CD4-positive, alpha-beta T cell treated with Interleukin-2 at 100 ng/mL for 4 hours (primary cell): ENCODE data around the gene MYL11.
A peak's percentile ranks its signal among the peaks of the same experiment; 100 is the strongest.

Source experiments
- DNase-seq: peaks from one replicate; pipeline ENCODE4 v3.0.0-alpha.2; 2020; ENCODE audit warnings: low spot score

MYL11 gene

GRCh38 chr16:30354423-30355143 is 20.0 kb upstream of the MYL11 start:
- no peak for DNase-seq

GRCh38 chr16:30355144-30355953 is 19.3 kb upstream of the MYL11 start, which contains the start of gene CD2BP2:
Gene CD2BP2 (minus strand): TSS chr16:30355308. CDS start chr16:30354681, 627 bp downstream.
- peak; percentile 89 for DNase-seq

DNA sequence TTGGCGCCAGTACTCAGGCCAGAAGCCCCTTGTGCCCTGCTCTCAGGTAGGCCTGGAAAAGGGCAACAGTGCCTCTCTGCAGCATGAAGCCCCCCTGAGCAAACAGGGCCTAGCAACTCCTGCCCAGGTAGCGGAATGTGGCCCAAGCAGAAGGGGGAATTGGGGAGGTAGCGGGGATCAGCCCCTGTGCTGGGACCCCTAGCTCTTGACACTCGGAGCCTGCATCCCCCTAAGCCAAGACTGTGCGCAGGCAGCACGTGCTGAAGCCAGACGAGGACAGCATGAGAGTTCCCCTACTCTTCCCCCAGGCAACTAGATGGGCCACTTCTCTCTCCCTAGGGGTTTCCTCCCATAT is 18.7 kb upstream of the MYL11 start:
- no peak for DNase-seq

- no peak for DNase-seq
These were observed 18.1 kb upstream of the MYL11 start for GRCh38 chr16:30356401-30357084.

GRCh38 chr16:30357085-30357714 is 17.4 kb upstream of the MYL11 start:
- DNase-seq = no peak

GRCh38 chr16:30357715-30358576 is 16.7 kb upstream of the MYL11 start:
- DNase-seq = no peak

- DNase-seq = no peak
These were observed 16.0 kb upstream of the MYL11 start for GRCh38 chr16:30358577-30358936.

DNA sequence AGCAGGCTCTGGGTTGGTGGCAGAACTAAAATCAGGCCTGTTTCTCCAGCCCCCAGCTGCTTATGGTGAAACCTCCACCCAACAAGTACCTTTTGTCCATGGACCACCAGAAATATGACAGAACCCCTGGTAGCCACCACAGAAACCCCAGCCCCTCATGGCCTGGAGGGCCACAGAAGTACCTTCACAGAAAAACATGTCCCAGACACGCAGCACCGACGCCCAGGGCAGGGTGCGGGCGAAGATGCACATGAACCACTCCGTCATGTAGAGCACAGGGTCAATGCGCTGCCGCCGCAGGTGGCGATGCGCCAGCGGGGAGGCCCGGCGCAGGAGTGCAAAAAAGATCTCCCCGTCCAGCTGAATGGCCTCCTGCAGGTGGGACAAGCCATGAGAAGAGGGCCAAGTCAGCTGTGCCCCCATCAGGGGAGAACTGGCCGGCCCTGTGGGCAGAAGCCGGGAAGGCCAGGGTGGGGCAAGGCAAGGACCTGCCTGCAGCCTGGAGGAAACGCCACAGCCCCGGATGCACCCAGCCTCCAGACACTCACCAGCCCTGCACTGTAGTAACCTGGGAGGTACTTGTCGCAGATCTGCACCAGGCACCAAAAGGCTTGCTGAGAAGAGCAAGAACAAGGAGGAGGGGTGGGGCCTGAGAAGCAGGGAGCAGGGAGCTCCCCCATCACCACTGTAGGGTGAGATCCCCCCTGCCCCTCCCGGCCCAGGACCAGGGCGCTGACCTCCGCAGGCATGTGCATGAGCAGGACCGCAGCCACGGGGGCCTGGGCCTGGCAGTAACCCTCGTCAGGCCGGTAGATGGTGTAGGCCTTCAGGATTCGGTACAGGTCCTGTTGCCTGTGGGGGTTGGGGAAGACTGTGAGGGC is 15.4 kb upstream of the MYL11 start:
- no peak for DNase-seq

- DNase-seq = no peak
These were observed 14.8 kb upstream of the MYL11 start for GRCh38 chr16:30359871-30360170.

DNA sequence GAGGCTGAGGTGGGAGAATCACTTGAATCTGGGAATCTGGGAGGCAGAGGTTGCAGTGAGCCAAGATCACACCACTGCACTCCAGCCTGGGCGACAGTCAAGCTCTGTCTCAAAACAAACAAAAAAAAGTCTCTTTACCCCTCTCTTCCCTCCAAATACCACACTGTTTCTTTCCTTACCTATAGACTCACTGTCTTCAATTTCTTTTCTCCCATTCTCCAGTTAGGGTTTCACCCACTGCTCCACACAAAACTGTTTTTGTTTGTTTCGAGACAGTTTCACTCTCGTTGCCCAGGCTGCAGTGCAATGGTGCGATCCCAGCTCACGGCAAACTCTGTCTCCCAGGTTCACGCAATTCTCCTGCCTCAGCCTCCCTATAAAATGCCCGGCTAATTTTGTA is 13.4 kb upstream of the MYL11 start:
- DNase-seq = no peak

DNA sequence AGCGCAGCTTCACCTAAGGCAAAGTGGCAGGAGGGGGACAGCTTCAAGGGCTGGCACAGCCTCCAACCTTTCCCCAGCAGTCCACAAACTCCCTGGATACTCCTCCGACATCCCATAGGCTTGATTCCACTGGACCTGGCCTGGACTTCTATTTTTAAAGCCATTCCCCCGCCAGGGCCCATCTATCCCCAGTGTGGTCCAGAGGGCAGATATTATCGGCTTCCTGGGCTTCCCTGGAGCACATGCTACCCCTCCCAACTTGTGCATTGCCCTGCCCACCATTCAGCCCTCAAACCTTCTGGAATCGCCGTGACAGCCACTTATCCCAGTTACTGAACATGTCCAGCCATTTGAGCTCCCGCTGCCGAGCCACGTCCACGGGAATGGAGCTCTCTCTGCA is 9.4 kb upstream of the MYL11 start:
- DNase-seq = no peak

- no peak for DNase-seq
These were observed 8.1 kb upstream of the MYL11 start for GRCh38 chr16:30366511-30366910.

DNA sequence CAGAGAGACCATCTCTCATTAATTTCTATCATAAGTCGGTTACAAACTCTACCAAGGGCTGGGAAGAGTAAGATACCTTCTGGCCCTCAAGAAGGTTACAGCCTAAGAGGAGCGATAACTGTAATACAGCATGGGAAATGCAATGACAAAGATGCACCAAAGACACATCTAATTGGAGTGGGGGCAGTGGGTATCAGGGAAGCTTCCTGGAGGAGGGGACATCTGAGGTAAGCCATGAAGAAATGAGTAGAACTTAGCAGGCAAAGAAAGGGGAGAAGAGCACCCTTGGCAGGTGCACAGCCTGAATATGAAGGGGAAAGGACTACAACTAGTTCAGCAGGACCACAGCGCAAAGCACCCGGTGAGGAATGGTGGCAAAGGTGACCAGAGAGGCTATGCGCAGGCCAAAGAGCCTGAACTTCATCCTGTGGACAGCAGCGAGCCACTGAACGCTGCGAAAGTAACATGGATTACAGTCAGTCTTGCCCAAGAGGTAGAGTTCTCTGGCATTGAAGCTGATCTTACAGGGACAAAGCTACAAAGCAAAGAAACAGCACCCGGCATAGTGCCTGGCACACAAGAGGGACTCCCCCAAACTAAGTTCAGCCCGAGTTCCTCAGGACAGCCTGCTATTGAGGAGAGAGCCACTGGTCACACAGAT is 7.1 kb upstream of the MYL11 start:
- no peak for DNase-seq

DNA sequence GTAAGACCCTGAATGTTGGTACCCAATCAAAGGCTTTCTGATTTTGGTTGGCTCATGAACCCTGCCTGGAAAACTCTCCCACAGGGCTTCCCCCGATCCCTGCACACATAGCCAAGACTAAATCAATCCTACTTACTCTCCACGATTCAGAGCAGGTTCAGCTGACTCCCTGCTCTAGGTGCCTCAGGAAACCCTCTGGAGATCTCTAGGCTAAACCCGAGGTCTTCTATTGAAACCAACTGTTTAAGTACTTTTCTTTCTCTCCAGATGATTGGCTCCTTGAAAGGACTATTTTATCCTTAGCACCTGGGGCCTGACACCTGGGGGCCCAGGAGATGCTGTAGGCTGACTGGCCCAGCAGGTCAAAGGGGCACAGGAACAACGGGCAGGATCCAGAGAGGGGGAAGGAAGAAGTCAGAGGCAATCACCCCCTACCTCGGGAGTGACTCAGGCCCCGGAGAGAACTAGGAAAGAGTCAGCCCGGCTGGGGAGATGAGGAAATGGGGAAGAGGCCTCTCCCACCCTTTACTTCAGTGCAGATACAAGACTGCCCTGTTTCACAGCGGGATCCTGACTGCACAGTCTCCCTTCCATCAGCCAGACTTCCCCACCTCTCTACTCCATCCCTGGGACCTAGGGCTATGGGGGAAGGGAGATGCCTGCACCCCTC is 6.3 kb upstream of the MYL11 start:
- DNase-seq = no peak

GRCh38 chr16:30368792-30369090 is 5.9 kb upstream of the MYL11 start:
- DNase-seq = no peak

DNA sequence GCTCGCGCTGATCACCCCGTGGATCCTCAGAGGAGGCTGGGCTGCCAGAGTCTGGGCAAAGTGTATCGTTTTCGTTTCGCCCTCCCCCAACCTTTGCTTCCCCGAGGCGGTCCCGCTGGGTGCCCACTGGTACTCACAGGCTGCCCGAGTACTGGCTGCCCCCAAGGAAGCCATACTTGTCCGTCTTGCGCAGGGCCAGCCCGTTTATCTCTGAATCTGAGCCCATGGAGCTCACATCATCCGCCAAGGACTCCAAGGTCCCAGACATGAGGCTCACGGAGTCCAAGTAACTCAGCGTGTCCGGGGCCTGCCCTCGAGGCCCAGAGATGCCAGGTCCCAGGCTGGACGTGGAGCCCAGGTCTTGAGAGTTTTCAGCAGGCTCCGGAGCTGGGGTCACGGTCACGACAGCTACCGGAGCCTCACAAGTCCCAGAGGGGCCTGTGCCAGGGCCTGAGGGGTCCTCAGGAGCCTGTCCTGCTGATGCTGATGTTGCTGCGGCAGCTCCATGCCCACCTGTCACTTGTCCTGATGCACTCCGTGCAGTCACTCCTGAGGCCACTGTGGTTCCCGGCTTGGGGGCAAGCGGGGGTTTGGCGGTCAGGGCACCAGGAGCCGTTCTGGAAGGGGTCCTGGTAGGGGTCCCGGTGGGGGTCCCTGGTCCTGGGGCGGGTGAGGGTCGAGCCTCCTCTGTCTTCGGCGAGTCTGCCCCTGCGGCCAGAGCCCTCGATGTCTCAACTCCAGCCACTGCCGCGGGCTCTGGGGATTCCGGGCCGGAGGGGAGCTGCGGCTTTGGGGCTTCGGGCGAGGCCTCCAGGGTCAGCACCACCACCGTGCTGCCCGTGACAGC is 5.3 kb upstream of the MYL11 start:
- no peak for DNase-seq

DNA sequence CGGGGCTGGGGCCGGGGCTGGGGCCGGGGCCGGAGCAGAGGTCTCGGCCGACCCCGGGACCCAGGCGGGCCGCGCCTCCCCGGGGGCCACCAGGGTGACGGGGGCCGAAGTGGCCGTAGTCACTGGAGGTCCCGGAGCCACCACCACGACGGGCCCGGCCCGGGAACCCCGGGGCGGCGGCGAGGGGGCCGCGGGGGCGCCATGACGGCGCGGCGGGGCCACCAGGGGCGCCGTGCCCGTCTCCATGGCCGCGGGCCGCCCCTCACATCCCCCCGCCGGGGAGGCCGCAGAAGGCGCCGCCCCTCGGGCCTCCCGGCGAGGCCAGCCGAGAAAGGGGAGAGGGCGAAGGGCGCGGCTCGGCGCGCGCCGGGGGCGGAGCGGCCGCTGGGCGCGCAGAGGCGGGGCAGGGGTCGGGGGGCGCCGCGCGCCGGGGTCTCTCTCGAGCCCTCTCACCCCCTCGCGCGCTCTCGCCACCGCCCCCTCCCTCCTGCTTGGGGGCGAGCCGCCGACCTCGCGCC is 4.6 kb upstream of the MYL11 start:
- DNase-seq = no peak

DNA sequence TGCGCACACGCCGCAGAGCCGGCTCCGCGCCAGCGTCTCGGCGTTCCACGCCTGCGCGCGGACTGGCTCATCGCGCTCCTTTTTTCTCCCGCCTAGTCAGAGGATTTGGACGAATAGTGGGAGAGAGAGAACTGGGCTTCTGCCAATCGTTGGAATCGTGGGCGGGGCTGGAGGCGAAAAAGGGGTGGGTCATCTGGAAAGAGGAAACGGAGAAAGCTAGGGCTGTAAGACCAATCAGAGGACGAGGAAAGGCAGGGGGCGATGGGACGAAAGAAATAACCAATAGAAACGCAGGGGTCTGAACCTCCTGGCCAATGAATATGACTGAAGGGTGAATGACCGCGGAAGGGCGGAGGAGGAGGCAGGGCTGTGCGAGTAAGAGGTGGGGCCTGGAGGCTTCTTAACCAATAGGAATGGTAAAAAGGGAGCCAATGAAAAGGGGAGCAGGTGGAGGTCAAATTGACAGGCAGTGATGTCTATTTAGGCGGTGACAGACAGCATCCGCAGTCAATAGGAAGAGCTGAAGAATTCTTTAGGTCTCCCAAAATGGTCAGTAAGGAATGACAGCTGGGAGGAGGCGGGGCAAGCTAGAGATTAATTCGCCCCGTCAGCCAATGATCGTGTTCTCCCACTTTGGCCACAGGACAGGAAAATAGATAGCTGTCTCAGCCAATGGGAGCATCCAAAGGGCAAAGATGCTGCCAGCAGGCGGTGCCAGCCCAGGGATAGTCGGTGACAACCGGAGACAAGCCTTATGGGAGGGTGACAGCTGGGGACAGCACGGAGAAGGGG is 4.0 kb upstream of the MYL11 start, which contains the start of gene TBC1D10B:
TSS of gene TBC1D10B (minus strand) at position 39 of the 792 bp plus-strand sequence. CDS start 311 bp downstream, outside the sequence.
- DNase-seq = peak; percentile 100
